Ramos (cell line): ENCODE results near the gene P2RX3.
"Not testable (repeated sequence)": the region's sequence is repeated elsewhere in the genome, so short reads cannot be mapped to it uniquely, and the experiment has no call there.

Source experiments
- in situ Hi-C: fragments of 300-500 bp; cut with MboI; formaldehyde crosslinking; loops from one replicate; pipeline ENCODE4 v1.14.3; 2022; ENCODE audit warnings: low sequenced_read_pairs; ENCODE audit not compliant: unreplicated experiment

The P2RX3 gene

GRCh38 chr11:57392066-57392762 is 54.1 kb downstream of the P2RX3 start:
- in situ Hi-C loops, result no loop called here

- in situ Hi-C loops, result no loop called here
These were observed 54.6 kb downstream of the P2RX3 start for GRCh38 chr11:57392763-57393105.

- in situ Hi-C loops, result no loop called here
These were observed 56.2 kb downstream of the P2RX3 start for GRCh38 chr11:57394203-57394965.

- in situ Hi-C loops, result no loop called here
These were observed 57.9 kb downstream of the P2RX3 start for GRCh38 chr11:57395905-57396623.

GRCh38 chr11:57396744-57397143 is 58.6 kb downstream of the P2RX3 start:
- in situ Hi-C loops, result no loop called here

GRCh38 chr11:57397394-57397990 is 59.3 kb downstream of the P2RX3 start:
- in situ Hi-C loops, result no loop called here

GRCh38 chr11:57399221-57399620 is 61.1 kb downstream of the P2RX3 start:
- in situ Hi-C loops, result no loop called here

- in situ Hi-C loops, result no loop called here
These were observed 61.9 kb downstream of the P2RX3 start for GRCh38 chr11:57399972-57400578.

- in situ Hi-C loops, result no loop called here
These were observed 64.2 kb downstream of the P2RX3 start for GRCh38 chr11:57402188-57403002.

- in situ Hi-C loops, result not testable (repeated sequence)
These were observed 65.0 kb downstream of the P2RX3 start for GRCh38 chr11:57403003-57403801.

GRCh38 chr11:57403802-57404147 is 65.6 kb downstream of the P2RX3 start:
- in situ Hi-C loops, result no loop called here

GRCh38 chr11:57405271-57405860 is 67.2 kb downstream of the P2RX3 start:
- in situ Hi-C loops, result no loop called here

- in situ Hi-C loops, result no loop called here
These were observed 68.3 kb downstream of the P2RX3 start for GRCh38 chr11:57406337-57406904.

- in situ Hi-C loops, result no loop called here
These were observed 69.1 kb downstream of the P2RX3 start for GRCh38 chr11:57407010-57407920.

- in situ Hi-C loops, result no loop called here
These were observed 69.9 kb downstream of the P2RX3 start for GRCh38 chr11:57407941-57408475.

- in situ Hi-C loops, result no loop called here
These were observed 70.6 kb downstream of the P2RX3 start for GRCh38 chr11:57408771-57409170.
